Measurements from ENCODE around the gene SUN2. TPM values are rescaled to one million over a fixed set of nuclear protein-coding genes. Genes with fewer than 3 reads are reported as not detected.
A peak's percentile ranks its signal among the peaks of the same experiment; 100 is the strongest.

SUN2 gene
- total and polyA plus RNA-seq, 2 donors (not counting 3 experiments of a cell fraction or from before 2014, with no cell fraction given) = 76.7 to 133 TPM

- Histone ChIP-seq H3K4me1 (ENCODE audit: control insufficient read depth, extremely low read depth, insufficient read depth, low read length) (peaks cover 47% of the 10 kb centered on the region), H3K36me3 (ENCODE audit: control insufficient read depth in 2 of 2, extremely low read depth in 1 of 2, insufficient read depth in 2 of 2, low read length in 2 of 2) (no peaks in the 10 kb centered on the region), H3K9me1 (replicated peaks; ENCODE audit: control insufficient read depth, extremely low read depth, insufficient read depth, low read length) (no peaks in the 10 kb centered on the region), H3K4me2 (ENCODE audit: insufficient read depth, low read length) (peak within 1 kb of the TSS; percentile 77), H4K20me1 (replicated peaks; ENCODE audit: control insufficient read depth, extremely low read depth, insufficient read depth, low read length) (no peaks in the 10 kb centered on the region), H3K27ac (ENCODE audit: insufficient read depth, low read depth, low read length) (peak within 1 kb of the TSS; percentile 93), H3K27me3 (ENCODE audit: control insufficient read depth in 2 of 2, insufficient read depth in 2 of 2, low read length in 2 of 2) (no peaks in the 10 kb centered on the region), H3K9ac (replicated peaks; ENCODE audit: extremely low read depth, insufficient read depth, low read length) (peak within 1 kb of the TSS; percentile 91), H3K9me3 (replicated peaks; ENCODE audit: control insufficient read depth, insufficient read depth, low read length) (no peaks in the 10 kb centered on the region), H3K4me3 (replicated peaks in 1 of 3; ENCODE audit: insufficient read depth in 1 of 3, low read depth in 1 of 3, low read length in 3 of 3) (peak within 1 kb of the TSS; percentile 64 to 78 (median 75)), H3K79me2 (ENCODE audit: control insufficient read depth, insufficient read depth, low read length) (peaks cover 33% of the 10 kb centered on the region), H2AFZ (ENCODE audit: low read depth, low read length) (peak within 1 kb of the TSS; percentile 67)
- TF ChIP-seq MYC (IDR thresholded peaks at IDR 0.05; ENCODE audit: low read depth, low read length) (no peak), POLR2A (IDR thresholded peaks at IDR 0.05; ENCODE audit: low read depth, low read length) (peak; percentile 81), GATA2 (IDR thresholded peaks at IDR 0.05; ENCODE audit: insufficient read depth, insufficient read length, low read depth, low read length) (no peak), JUN (IDR thresholded peaks at IDR 0.05; ENCODE audit: borderline replicate concordance, insufficient read depth, insufficient read length, low read depth) (peak; percentile 76), EZH2 (IDR thresholded peaks at IDR 0.05; ENCODE audit: borderline replicate concordance, low read depth, low read length, severe bottlenecking) (no peak), FOS (IDR thresholded peaks at IDR 0.05; ENCODE audit: borderline replicate concordance, insufficient read depth, low read length) (peak; percentile 12), POLR2AphosphoS5 (IDR thresholded peaks at IDR 0.05; ENCODE audit: insufficient read depth, low read depth, low read length) (peak; percentile 90), MAX (IDR thresholded peaks at IDR 0.05; ENCODE audit: insufficient read depth, insufficient read length) (peak; percentile 21)
- intact Hi-C loops (cut with micrococcal nuclease) = loop anchor here (2.0 to 10.0 kb wide), 2 partner anchors 44 to 196 kb away; partner anchors contain the start of genes CBY1, DDX17 and FAM227A
- BruUV-seq (replicated peaks) = TSS peak; percentile 63
- POLR2A ChIA-PET = no interaction called here
- dilution Hi-C loops (cut with MboI; ENCODE audit: extremely low pct_ligation_motif_present, low sequenced_read_pairs) = no loop called here
- FAIRE-seq (peak; percentile 55), DNase-seq (ENCODE audit: low read depth, low spot score) (peak; percentile 90)
- CTCF ChIA-PET = interaction anchor here (1.0 to 7.3 kb wide), 2 partner anchors 18 to 33 kb away, joined by 4 to 59 read pairs; partner anchors contain the start of gene TOMM22
Observed at GRCh38 chr22:38700789-38701628, 54.8 kb downstream of the SUN2 start, which contains the start of gene JOSD1. JOSD1 (minus strand) TSS chr22:38700943; CDS start chr22:38699987, 956 bp downstream.
